GM18508 (cell line): ENCODE results near the gene CAB39.
"Not testable (repeated sequence)": the region's sequence is repeated elsewhere in the genome, so short reads cannot be mapped to it uniquely, and the experiment has no call there.

Experiments
- ATAC-seq: cut with Tn5 transposase; IDR thresholded peaks from one replicate; pipeline ENCODE4 v1.9.1; 2021; ENCODE audit warnings: moderate number of reproducible peaks; ENCODE audit not compliant: insufficient read depth, unreplicated experiment

CAB39 gene

GRCh38 chr2:230682546-230682945 is 30.1 kb upstream of the CAB39 start:
- ATAC-seq: no peak

- no peak for ATAC-seq
These were observed 28.1 kb upstream of the CAB39 start for GRCh38 chr2:230684270-230685168.

- ATAC-seq: no peak
These were observed 27.5 kb upstream of the CAB39 start for GRCh38 chr2:230685178-230685577.

GRCh38 chr2:230687498-230687897 is 25.1 kb upstream of the CAB39 start:
- ATAC-seq: no peak

- no peak for ATAC-seq
These were observed 24.2 kb upstream of the CAB39 start for GRCh38 chr2:230688490-230688889.

GRCh38 chr2:230690439-230690838 is 22.2 kb upstream of the CAB39 start:
- ATAC-seq: no peak

GRCh38 chr2:230691005-230691647 is 21.5 kb upstream of the CAB39 start:
- no peak for ATAC-seq

GRCh38 chr2:230692760-230693159 is 19.9 kb upstream of the CAB39 start:
- no peak for ATAC-seq

- no peak for ATAC-seq
These were observed 19.2 kb upstream of the CAB39 start for GRCh38 chr2:230693411-230693810.

- ATAC-seq: no peak
These were observed 18.4 kb upstream of the CAB39 start for GRCh38 chr2:230694241-230694640.

- no peak for ATAC-seq
These were observed 17.1 kb upstream of the CAB39 start for GRCh38 chr2:230695551-230695950.

GRCh38 chr2:230696670-230697069 is 16.0 kb upstream of the CAB39 start:
- no peak for ATAC-seq

GRCh38 chr2:230697676-230698075 is 15.0 kb upstream of the CAB39 start:
- ATAC-seq: no peak

- ATAC-seq: not testable (repeated sequence)
These were observed 13.9 kb upstream of the CAB39 start for GRCh38 chr2:230698753-230699152.

- no peak for ATAC-seq
These were observed 12.2 kb upstream of the CAB39 start for GRCh38 chr2:230700447-230700846.

- no peak for ATAC-seq
These were observed 11.3 kb upstream of the CAB39 start for GRCh38 chr2:230701308-230701707.

- ATAC-seq: not testable (repeated sequence)
These were observed 10.2 kb upstream of the CAB39 start for GRCh38 chr2:230702457-230702856.

- no peak for ATAC-seq
These were observed 9.1 kb upstream of the CAB39 start for GRCh38 chr2:230703514-230703913.

- no peak for ATAC-seq
These were observed 6.6 kb upstream of the CAB39 start for GRCh38 chr2:230706053-230706521.

GRCh38 chr2:230706966-230707365 is 5.7 kb upstream of the CAB39 start:
- ATAC-seq: no peak

- no peak for ATAC-seq
These were observed 4.4 kb upstream of the CAB39 start for GRCh38 chr2:230708204-230708603.

- ATAC-seq: no peak
These were observed 1.4 kb upstream of the CAB39 start for GRCh38 chr2:230711224-230711623.
